DND-41 (cell line): ENCODE data around the gene CA5B.

Experiments
- ATAC-seq: fragments of 200-7000 bp; cut with Tn5 transposase; 3 replicates; pipeline ENCODE4 v1.9.1; 2021; ENCODE audit warnings: low read depth; ENCODE audit not compliant: insufficient read depth
- DNase-seq: peaks from one replicate; pipeline ENCODE4 v3.0.0-alpha.2; 2020
- H2AFZ ChIP-seq: 2 replicates; pipeline ENCODE4 v1.6.0; 2012; ENCODE audit warnings: low read depth, low read length
- H3K27ac ChIP-seq: 2 replicates; pipeline ENCODE4 v1.5.1; 2012; ENCODE audit warnings: low read length, inconsistent platforms
- H3K27me3 ChIP-seq: fragments of 200-600 bp; sonication (generic); 2 replicates; pipeline ENCODE4 v1.6.0; 2012; ENCODE audit warnings: low read length, mild to moderate bottlenecking, inconsistent platforms; ENCODE audit not compliant: insufficient read depth, poor library complexity
- H3K36me3 ChIP-seq: 2 replicates; pipeline ENCODE4 v1.5.1; 2012; ENCODE audit warnings: low read length, inconsistent platforms; ENCODE audit not compliant: insufficient read depth
- H3K4me1 ChIP-seq: 2 replicates; pipeline ENCODE4 v1.5.1; 2012; ENCODE audit warnings: mild to moderate bottlenecking, low read length; ENCODE audit not compliant: insufficient read depth
- H3K4me2 ChIP-seq: 2 replicates; pipeline ENCODE4 v1.6.0; 2012; ENCODE audit warnings: mild to moderate bottlenecking, moderate library complexity, low read length, inconsistent platforms; ENCODE audit not compliant: insufficient read depth
- H3K4me3 ChIP-seq, 2 experiments: fragments of 200-600 bp in 1 of 2; shearing (Covaris generic) in 1 of 2; 2 replicates each; pipeline ENCODE4 v1.5.1; 2012 to 2016; ENCODE audit warnings: inconsistent platforms in 2 of 2, low read length in 2 of 2, mild to moderate bottlenecking in 2 of 2, low read depth in 1 of 2, moderate library complexity in 1 of 2
- H3K79me2 ChIP-seq: 2 replicates; pipeline ENCODE4 v1.6.0; 2012; ENCODE audit warnings: low read length, inconsistent platforms; ENCODE audit not compliant: insufficient read depth
- H3K9ac ChIP-seq: 2 replicates; pipeline ENCODE4 v1.6.0; 2012; ENCODE audit warnings: low read depth, mild to moderate bottlenecking, inconsistent platforms, low read length, moderate library complexity
- H3K9me3 ChIP-seq: 2 replicates; pipeline ENCODE4 v1.5.1; 2012; ENCODE audit warnings: low read length, moderate library complexity, mild to moderate bottlenecking, inconsistent platforms; ENCODE audit not compliant: insufficient read depth, severe bottlenecking
- H4K20me1 ChIP-seq: 2 replicates; pipeline ENCODE4 v1.6.0; 2012; ENCODE audit warnings: low read length; ENCODE audit not compliant: insufficient read depth
- EZH2 ChIP-seq: IDR thresholded peaks from 3 replicates; pipeline ENCODE4 v1.6.1; 2012; ENCODE audit warnings: borderline replicate concordance, low read depth, mild to moderate bottlenecking, moderate library complexity, low read length, inconsistent platforms; ENCODE audit not compliant: severe bottlenecking
- TF ChIP-seq, protein P1 (sequence below): IDR thresholded peaks from 2 replicates; pipeline ENCODE4 v1.5.1; 2012; ENCODE audit warnings: borderline replicate concordance, low read length, moderate library complexity, mild to moderate bottlenecking; ENCODE audit not compliant: poor library complexity, severe bottlenecking; ENCODE audit errors: extremely low read depth

The CA5B gene

DNA sequence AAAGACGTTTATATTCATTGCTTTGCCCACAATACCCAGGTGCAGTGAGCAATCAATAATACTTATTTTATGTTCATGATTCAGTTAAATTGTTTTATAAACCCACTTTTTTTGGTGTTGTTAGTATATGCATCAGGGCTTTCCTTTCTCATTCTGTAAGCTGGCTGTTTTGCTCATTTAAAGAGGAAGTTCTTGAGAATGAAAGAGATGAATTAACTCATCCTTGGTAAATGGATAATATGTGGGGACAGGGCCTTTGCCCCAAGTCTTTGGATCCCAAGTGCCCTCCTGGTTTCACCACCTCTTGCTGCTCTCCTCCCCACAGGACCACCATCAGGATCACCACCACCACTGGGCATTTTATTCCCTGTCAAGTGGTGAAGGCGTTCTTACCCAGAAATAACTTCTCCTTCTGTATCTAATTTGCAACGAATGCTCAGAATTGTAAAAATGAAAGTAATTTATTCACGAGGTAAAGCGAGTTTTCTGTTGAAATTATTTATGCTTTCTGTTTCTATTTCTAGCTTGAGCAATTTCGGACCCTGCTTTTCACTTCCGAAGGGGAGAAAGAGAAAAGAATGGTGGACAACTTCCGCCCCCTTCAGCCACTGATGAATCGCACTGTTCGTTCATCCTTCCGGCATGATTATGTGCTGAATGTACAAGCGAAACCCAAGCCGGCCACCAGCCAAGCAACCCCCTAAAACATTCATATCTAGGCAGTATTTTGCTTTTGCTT is 44.1 kb downstream of the CA5B start:
- H4K20me1 ChIP-seq = no peaks in the 10 kb centered on the region
- H3K4me2 ChIP-seq = no peak overlapping the region
- no peaks in the 10 kb centered on the region for H3K27me3 ChIP-seq
- ATAC-seq = no peak
- H3K79me2 ChIP-seq = no peaks in the 10 kb centered on the region
- no peak overlapping the region for H3K9ac ChIP-seq
- H3K9me3 ChIP-seq = no peaks in the 10 kb centered on the region
- no peak overlapping the region for H3K4me3 ChIP-seq
- DNase-seq = no peak
- TF ChIP-seq EZH2 = no peak
- TF ChIP-seq, protein P1, sequence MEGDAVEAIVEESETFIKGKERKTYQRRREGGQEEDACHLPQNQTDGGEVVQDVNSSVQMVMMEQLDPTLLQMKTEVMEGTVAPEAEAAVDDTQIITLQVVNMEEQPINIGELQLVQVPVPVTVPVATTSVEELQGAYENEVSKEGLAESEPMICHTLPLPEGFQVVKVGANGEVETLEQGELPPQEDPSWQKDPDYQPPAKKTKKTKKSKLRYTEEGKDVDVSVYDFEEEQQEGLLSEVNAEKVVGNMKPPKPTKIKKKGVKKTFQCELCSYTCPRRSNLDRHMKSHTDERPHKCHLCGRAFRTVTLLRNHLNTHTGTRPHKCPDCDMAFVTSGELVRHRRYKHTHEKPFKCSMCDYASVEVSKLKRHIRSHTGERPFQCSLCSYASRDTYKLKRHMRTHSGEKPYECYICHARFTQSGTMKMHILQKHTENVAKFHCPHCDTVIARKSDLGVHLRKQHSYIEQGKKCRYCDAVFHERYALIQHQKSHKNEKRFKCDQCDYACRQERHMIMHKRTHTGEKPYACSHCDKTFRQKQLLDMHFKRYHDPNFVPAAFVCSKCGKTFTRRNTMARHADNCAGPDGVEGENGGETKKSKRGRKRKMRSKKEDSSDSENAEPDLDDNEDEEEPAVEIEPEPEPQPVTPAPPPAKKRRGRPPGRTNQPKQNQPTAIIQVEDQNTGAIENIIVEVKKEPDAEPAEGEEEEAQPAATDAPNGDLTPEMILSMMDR = no peak
- H3K4me1 ChIP-seq = no peaks in the 10 kb centered on the region
- peaks cover 8% of the 10 kb centered on the region; the same call in 1 of the 2 replicates for H3K36me3 ChIP-seq
- no peak overlapping the region for H3K27ac ChIP-seq
- H2AFZ ChIP-seq = no peak overlapping the region

DNA sequence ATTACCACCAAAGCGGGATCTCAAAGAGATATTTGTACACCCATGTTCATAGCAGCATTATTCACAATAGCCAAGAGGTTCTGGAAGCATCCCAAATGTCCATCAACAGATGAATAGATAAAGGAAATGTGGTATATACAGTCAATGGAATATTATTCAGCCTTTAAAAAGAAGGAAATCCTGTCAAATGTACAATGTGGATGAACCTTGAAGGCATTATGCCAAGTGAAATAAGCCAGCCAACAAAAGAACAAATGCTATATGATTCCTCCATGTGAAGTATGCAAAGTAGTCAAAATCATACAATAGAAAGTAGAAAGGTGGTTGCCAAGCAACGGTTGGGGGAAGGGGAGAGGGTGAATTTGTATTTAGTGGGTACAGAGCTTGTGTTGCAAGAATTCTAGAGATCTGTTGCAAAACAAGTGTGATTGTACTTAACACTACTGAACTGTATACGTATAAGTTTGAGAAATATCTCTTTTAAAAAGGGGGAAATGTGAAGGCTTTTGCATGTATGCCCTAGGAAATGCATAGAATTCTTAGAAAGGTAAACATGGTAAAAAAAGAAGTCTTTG is 47.2 kb downstream of the CA5B start:
- H3K9me3 ChIP-seq = no peaks in the 10 kb centered on the region
- no peaks in the 10 kb centered on the region for H3K79me2 ChIP-seq
- H3K27ac ChIP-seq = no peak overlapping the region
- no peaks in the 10 kb centered on the region for H3K27me3 ChIP-seq
- peaks cover 8% of the 10 kb centered on the region for H3K4me1 ChIP-seq
- peaks cover 8% of the 10 kb centered on the region; the same call in 1 of the 2 replicates for H3K36me3 ChIP-seq
- no peak overlapping the region for H3K4me2 ChIP-seq
- no peak for ATAC-seq
- no peak for TF ChIP-seq EZH2
- TF ChIP-seq, protein P1 = no peak
- H2AFZ ChIP-seq = no peak overlapping the region
- DNase-seq = no peak
- no peak overlapping the region for H3K9ac ChIP-seq
- no peaks in the 10 kb centered on the region for H4K20me1 ChIP-seq
- H3K4me3 ChIP-seq = no peak overlapping the region

GRCh38 chrX:15786915-15787314 is 48.8 kb downstream of the CA5B start:
- Histone ChIP-seq H3K27me3 (no peaks in the 10 kb centered on the region), H3K4me3 (no peak overlapping the region), H4K20me1 (no peaks in the 10 kb centered on the region), H3K36me3 (peaks cover 5% of the 10 kb centered on the region; the same call in 1 of the 2 replicates), H3K9ac (no peak overlapping the region), H3K4me1 (peaks cover 17% of the 10 kb centered on the region), H3K9me3 (no peaks in the 10 kb centered on the region), H3K79me2 (peaks cover 8% of the 10 kb centered on the region; the same call in 1 of the 2 replicates), H3K4me2 (no peak overlapping the region), H2AFZ (no peak overlapping the region), H3K27ac (no peak overlapping the region)
- ATAC-seq (no peak), DNase-seq (no peak)
- no peak for TF ChIP-seq EZH2
- TF ChIP-seq, protein P1 = no peak
